H9 (cell line): Measurements from ENCODE around the gene SORBS1. TPM values are rescaled to one million over a fixed set of nuclear protein-coding genes. Genes with fewer than 3 reads are reported as not detected.

ENCODE experiments used
- DNase-seq: peaks from one replicate; pipeline ENCODE4 v3.0.0-alpha.2; 2017
- H2AFZ ChIP-seq: one replicate; pipeline ENCODE4 v1.6.1; 2013; ENCODE audit warnings: mild to moderate bottlenecking, low read length, control low read depth, moderate library complexity
- H2AK5ac ChIP-seq: 2 replicates; pipeline ENCODE4 v1.6.1; 2013; ENCODE audit warnings: low read length, control low read depth, mixed read lengths; ENCODE audit not compliant: insufficient read length
- H2BK120ac ChIP-seq: one replicate; pipeline ENCODE4 v1.6.1; 2013; ENCODE audit warnings: low read depth, mild to moderate bottlenecking, low read length, control low read depth, inconsistent platforms; ENCODE audit not compliant: poor library complexity, severe bottlenecking
- H2BK12ac ChIP-seq: 2 replicates; pipeline ENCODE4 v1.6.1; 2013; ENCODE audit warnings: low read length, control low read depth, mixed read lengths, low read depth; ENCODE audit not compliant: insufficient read length
- H2BK15ac ChIP-seq: 2 replicates; pipeline ENCODE4 v1.6.1; 2013; ENCODE audit warnings: low read depth, low read length, control low read depth
- H2BK20ac ChIP-seq: one replicate; pipeline ENCODE4 v1.6.1; 2013; ENCODE audit warnings: low read depth, mild to moderate bottlenecking, low read length, control low read depth, inconsistent platforms; ENCODE audit not compliant: poor library complexity, severe bottlenecking
- H2BK5ac ChIP-seq: 2 replicates; pipeline ENCODE4 v1.6.1; 2013; ENCODE audit warnings: low read length, control low read depth, mixed read lengths; ENCODE audit not compliant: insufficient read length
- H3K14ac ChIP-seq: 2 replicates; pipeline ENCODE4 v1.6.1; 2013; ENCODE audit warnings: low read length, control low read depth; ENCODE audit not compliant: insufficient read depth
- H3K18ac ChIP-seq: 2 replicates; pipeline ENCODE4 v1.6.1; 2013; ENCODE audit warnings: low read depth, mild to moderate bottlenecking, mixed read lengths, low read length, control low read depth; ENCODE audit not compliant: insufficient read length
- H3K23ac ChIP-seq: 2 replicates; pipeline ENCODE4 v1.6.1; 2013; ENCODE audit warnings: low read length, control low read depth, mixed read lengths, low read depth; ENCODE audit not compliant: insufficient read length
- H3K23me2 ChIP-seq: 2 replicates; pipeline ENCODE4 v1.6.1; 2013; ENCODE audit warnings: low read depth, mild to moderate bottlenecking, mixed read lengths, low read length, control low read depth; ENCODE audit not compliant: insufficient read length, poor library complexity, severe bottlenecking
- H3K27ac ChIP-seq: 2 replicates; pipeline ENCODE4 v1.5.1; 2013; ENCODE audit warnings: low read length, control low read depth, mixed read lengths, low read depth; ENCODE audit not compliant: insufficient read length
- H3K27me3 ChIP-seq: 2 replicates; pipeline ENCODE4 v1.6.1; 2013; ENCODE audit warnings: low read length, control low read depth, inconsistent platforms; ENCODE audit not compliant: insufficient read depth
- H3K4ac ChIP-seq: 2 replicates; pipeline ENCODE4 v1.6.1; 2013; ENCODE audit warnings: low read depth, mild to moderate bottlenecking, control low read depth, inconsistent platforms, low read length, moderate library complexity
- H3K4me1 ChIP-seq: 2 replicates; pipeline ENCODE4 v1.6.1; 2013; ENCODE audit warnings: low read length, control low read depth, inconsistent platforms; ENCODE audit not compliant: insufficient read depth
- H3K4me2 ChIP-seq: 2 replicates; pipeline ENCODE4 v1.6.1; 2013; ENCODE audit warnings: low read length, control low read depth, mixed read lengths; ENCODE audit not compliant: insufficient read length, insufficient read depth
- H3K56ac ChIP-seq: 2 replicates; pipeline ENCODE4 v1.6.1; 2013; ENCODE audit warnings: low read depth, mild to moderate bottlenecking, mixed read lengths, low read length, control low read depth; ENCODE audit not compliant: insufficient read length
- H3K79me1 ChIP-seq: 2 replicates; pipeline ENCODE4 v1.6.1; 2013; ENCODE audit warnings: low read depth, mild to moderate bottlenecking, moderate library complexity, low read length, control low read depth, inconsistent platforms; ENCODE audit not compliant: insufficient read depth, poor library complexity, severe bottlenecking
- H3K79me2 ChIP-seq: 2 replicates; pipeline ENCODE4 v1.6.1; 2013; ENCODE audit warnings: low read length, control low read depth, inconsistent platforms; ENCODE audit not compliant: insufficient read depth
- H3K9ac ChIP-seq: 2 replicates; pipeline ENCODE4 v1.6.1; 2013; ENCODE audit warnings: low read length, control low read depth, mixed read lengths; ENCODE audit not compliant: insufficient read length; ENCODE audit errors: extremely low read depth
- H3K9me3 ChIP-seq: one replicate; pipeline ENCODE4 v1.6.1; 2013; ENCODE audit warnings: low read depth, low read length, inconsistent platforms; ENCODE audit not compliant: control insufficient read depth
- H3T11ph ChIP-seq: one replicate; pipeline ENCODE4 v1.6.1; 2013; ENCODE audit warnings: mild to moderate bottlenecking, low read length, control low read depth, inconsistent platforms
- H4K20me1 ChIP-seq: one replicate; pipeline ENCODE4 v1.6.1; 2013; ENCODE audit not compliant: control insufficient read depth, insufficient read length, insufficient read depth
- H4K5ac ChIP-seq: 2 replicates; pipeline ENCODE4 v1.6.1; 2013; ENCODE audit warnings: low read depth, mild to moderate bottlenecking, mixed read lengths, low read length, control low read depth; ENCODE audit not compliant: insufficient read length
- H4K8ac ChIP-seq: replicated peaks from 2 replicates; pipeline ENCODE4 v1.6.1; 2013; ENCODE audit warnings: low read length, control low read depth, mixed read lengths, low read depth; ENCODE audit not compliant: insufficient read length
- H4K91ac ChIP-seq: 2 replicates; pipeline ENCODE4 v1.6.1; 2013; ENCODE audit warnings: low read depth, mild to moderate bottlenecking, moderate library complexity, mixed read lengths, low read length, control low read depth; ENCODE audit not compliant: insufficient read length
- H3K27ac Mint-ChIP-seq, 3 experiments: 2 replicates in 2 of 3; 3 replicates in 1 of 3; pipeline ENCODE4 v1.8.0; 2020 to 2021; ENCODE audit warnings: mixed read lengths in 3 of 3, mild to moderate bottlenecking in 1 of 3, moderate library complexity in 1 of 3
- H3K27me3 Mint-ChIP-seq: 2 replicates; pipeline ENCODE4 v1.8.0; 2021; ENCODE audit warnings: low read depth, mild to moderate bottlenecking, moderate library complexity, mixed read lengths
- H3K36me3 Mint-ChIP-seq, 3 experiments: 2 replicates in 2 of 3; 3 replicates in 1 of 3; pipeline ENCODE4 v1.8.0; 2020 to 2021; ENCODE audit warnings: low read depth in 3 of 3, mixed read lengths in 3 of 3; ENCODE audit not compliant: insufficient read depth in 1 of 3
- H3K4me1 Mint-ChIP-seq, 2 experiments: 2 replicates each; pipeline ENCODE4 v1.8.0; 2020; ENCODE audit warnings: mixed read lengths in 2 of 2
- H3K4me3 Mint-ChIP-seq, 2 experiments: 2 replicates in 1 of 2; 3 replicates in 1 of 2; pipeline ENCODE4 v1.8.0; 2020 to 2021; ENCODE audit warnings: mild to moderate bottlenecking in 2 of 2, mixed read lengths in 2 of 2, moderate library complexity in 1 of 2
- H3K9me3 Mint-ChIP-seq, 2 experiments: 2 replicates in 1 of 2; 3 replicates in 1 of 2; pipeline ENCODE4 v1.8.0; 2020; ENCODE audit warnings: mild to moderate bottlenecking in 2 of 2, mixed read lengths in 2 of 2, moderate library complexity in 1 of 2
- CTCF ChIP-seq: fragments of 200-600 bp; sonication (generic); conservative IDR thresholded peaks from 3 replicates; pipeline ENCODE4 v1.8.0; 2021; ENCODE audit warnings: antibody characterized with exemption, mild to moderate bottlenecking
- WGBS: extraction: QIAGEN DNeasy Blood & Tissue Kit; methylation state at CpG from one replicate; pipeline ENCODE4 v1.1.7; 2013; ENCODE audit warnings: missing lambda C conversion rate, low lambda C conversion rate, mixed read lengths; ENCODE audit not compliant: insufficient read length; ENCODE audit errors: extremely low coverage; 5-methylcytosine and 5-hydroxymethylcytosine counted together
- total RNA-seq: library from RNA; stranded (reverse); gene quantifications from 2 replicates; pipeline ENCODE4 v1.2.1, GENCODE V29; 2021

The SORBS1 gene
- total RNA-seq, 1 experiment from 2014 or later = 24.3 TPM

- Mint-ChIP-seq H3K27me3 (peaks cover 45% of the 10 kb centered on the region), H3K36me3 (peaks cover 0 to 4% (median 4%) of the 10 kb centered on the region in 3 experiments; a peak in 2 of 7 replicates), H3K4me1 (peaks cover 53 to 60% of the 10 kb centered on the region in 2 experiments), H3K4me3 (no peak overlapping the region), H3K9me3 (no peaks in the 10 kb centered on the region), H3K27ac (no peak overlapping the region)
- Histone ChIP-seq H4K20me1 (no peaks in the 10 kb centered on the region), H3T11ph (no peak overlapping the region), H2BK120ac (no peak overlapping the region), H3K56ac (no peak overlapping the region), H4K91ac (no peak overlapping the region), H2BK5ac (no peak overlapping the region), H3K14ac (no peak overlapping the region), H2BK20ac (no peak overlapping the region), H2BK12ac (no peak overlapping the region), H4K5ac (no peak overlapping the region), H3K9ac (no peak overlapping the region), H3K4me1 (peaks cover 19% of the 10 kb centered on the region), H3K23ac (no peak overlapping the region), H3K4ac (no peak overlapping the region), H3K9me3 (no peaks in the 10 kb centered on the region), H3K27ac (no peak overlapping the region), H3K79me1 (no peaks in the 10 kb centered on the region), H4K8ac (no peak overlapping the region), H2AK5ac (no peak overlapping the region), H3K23me2 (no peaks in the 10 kb centered on the region), H3K27me3 (no peaks in the 10 kb centered on the region), H3K18ac (no peak overlapping the region), H2AFZ (no peak overlapping the region), H3K79me2 (no peaks in the 10 kb centered on the region), H2BK15ac (no peak overlapping the region), H3K4me2 (no peak overlapping the region)
- TF ChIP-seq CTCF = no peak
- DNase-seq = no peak
- WGBS = no CpG with 5 or more reads among the region's 1 CpG
These were observed 251.2 kb downstream of the SORBS1 start for GRCh38 chr10:95309958-95310357.
